ENCODE data around the gene POLR1H. TPM values are rescaled to one million over a fixed set of nuclear protein-coding genes. Genes with fewer than 3 reads are reported as not detected.

Gene POLR1H
- total RNA-seq, 4 donors from 2014 or later, result 12.9 to 21.0 (median 17.4) TPM

DNA sequence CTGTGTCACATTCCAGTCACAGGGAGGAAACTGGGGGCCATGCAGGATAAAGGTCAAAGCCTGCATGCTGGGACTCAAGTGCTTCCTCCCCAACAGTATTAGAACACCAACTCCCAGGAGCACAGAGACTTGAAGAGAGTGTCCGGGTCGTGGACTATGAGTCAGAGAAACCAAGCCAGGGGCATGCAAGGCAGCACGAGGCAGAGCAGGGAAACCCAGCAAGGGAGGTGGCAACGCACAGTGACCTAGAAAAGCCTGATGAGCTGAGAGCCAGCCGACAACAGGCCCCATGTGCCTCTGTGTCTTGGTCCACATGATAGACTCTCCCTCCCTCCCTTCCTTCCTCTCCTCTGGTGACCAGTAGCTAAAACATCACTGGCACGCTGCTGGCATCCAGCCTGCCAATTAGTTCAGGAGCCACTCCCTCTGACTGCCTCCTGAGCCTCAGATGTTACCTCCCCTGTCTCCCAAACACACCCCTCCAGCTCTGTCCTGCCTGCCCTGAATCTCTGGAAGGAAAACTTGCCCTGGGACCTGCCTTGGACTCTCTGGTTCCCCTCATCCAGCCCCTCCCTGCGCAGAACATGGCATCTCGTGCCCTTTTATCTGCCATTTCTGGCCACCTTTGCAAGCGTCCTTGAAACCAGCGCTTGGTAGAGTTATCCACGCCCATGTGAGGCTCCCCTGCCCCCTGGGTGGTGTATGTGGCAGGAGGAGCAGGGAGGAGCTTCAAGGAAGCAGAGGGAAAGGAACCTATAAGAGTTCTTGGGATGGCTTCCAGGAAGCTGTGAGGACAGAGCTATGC, 30.7 kb downstream of the POLR1H start:
- Histone ChIP-seq H3K27ac (replicated peaks in 1 of 4) (no peak overlapping the region), H3K36me3 (no peaks in the 10 kb centered on the region), H3K4me1 (no peaks in the 10 kb centered on the region), H3K4me3 (no peak overlapping the region), H3K9me3 (no peaks in the 10 kb centered on the region), H3K27me3 (peaks cover 0 to 95% (median 10%) of the 10 kb centered on the region in 4 donors)
- 64% methylated on average over 11 of the region's 11 CpGs for WGBS
- intact Hi-C loops (cut with DNase I), result no loop called here
- DNase-seq (ENCODE audit: extremely low spot score), result no peak
- no peak for TF ChIP-seq POLR2A (IDR thresholded peaks at IDR 0.05; ENCODE audit: low read depth)
- no peak for TF ChIP-seq EP300 (IDR thresholded peaks at IDR 0.05)
- TF ChIP-seq, protein P1, sequence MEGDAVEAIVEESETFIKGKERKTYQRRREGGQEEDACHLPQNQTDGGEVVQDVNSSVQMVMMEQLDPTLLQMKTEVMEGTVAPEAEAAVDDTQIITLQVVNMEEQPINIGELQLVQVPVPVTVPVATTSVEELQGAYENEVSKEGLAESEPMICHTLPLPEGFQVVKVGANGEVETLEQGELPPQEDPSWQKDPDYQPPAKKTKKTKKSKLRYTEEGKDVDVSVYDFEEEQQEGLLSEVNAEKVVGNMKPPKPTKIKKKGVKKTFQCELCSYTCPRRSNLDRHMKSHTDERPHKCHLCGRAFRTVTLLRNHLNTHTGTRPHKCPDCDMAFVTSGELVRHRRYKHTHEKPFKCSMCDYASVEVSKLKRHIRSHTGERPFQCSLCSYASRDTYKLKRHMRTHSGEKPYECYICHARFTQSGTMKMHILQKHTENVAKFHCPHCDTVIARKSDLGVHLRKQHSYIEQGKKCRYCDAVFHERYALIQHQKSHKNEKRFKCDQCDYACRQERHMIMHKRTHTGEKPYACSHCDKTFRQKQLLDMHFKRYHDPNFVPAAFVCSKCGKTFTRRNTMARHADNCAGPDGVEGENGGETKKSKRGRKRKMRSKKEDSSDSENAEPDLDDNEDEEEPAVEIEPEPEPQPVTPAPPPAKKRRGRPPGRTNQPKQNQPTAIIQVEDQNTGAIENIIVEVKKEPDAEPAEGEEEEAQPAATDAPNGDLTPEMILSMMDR (IDR thresholded peaks at IDR 0.05), result no peak
- TF ChIP-seq POLR2AphosphoS5 (IDR thresholded peaks at IDR 0.05), result no peak

DNA sequence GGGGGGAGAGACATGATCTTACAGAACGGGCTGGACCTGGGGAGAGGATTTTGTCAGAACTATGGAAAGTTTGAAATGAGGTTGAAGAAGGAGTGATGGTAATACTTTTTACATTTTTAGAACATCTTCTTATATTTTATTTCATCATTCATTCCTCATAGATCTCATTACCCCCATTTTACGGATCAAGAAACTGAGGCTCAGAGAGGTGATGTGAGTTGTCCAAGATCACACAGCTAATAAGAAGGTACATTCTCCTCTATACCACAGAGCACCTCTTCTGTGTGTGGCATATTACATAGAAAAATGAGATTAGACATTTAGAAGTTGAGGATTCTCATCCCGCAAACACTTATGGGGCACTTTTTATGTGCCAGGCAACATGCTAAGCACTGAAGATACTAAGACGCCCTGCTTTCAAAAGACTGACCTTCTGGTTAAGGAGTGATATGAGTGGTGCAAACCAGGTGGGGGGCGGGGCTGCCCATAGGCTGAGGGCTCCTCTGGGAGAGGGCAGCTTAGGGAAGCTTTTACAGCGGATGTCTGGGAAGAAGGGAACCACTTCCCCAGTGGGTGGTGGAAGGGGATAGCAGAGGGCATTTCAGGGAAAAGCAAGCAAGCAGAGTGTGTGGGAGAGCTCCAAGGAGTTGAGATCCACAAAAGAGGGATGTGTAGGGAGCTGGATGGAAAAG, 31.9 kb downstream of the POLR1H start:
- WGBS, result 70% methylated on average over 6 of the region's 6 CpGs
- intact Hi-C loops (cut with DNase I), result no loop called here
- no peaks in the 10 kb centered on the region for H3K4me1 ChIP-seq
- no peaks in the 10 kb centered on the region for H3K9me3 ChIP-seq
- H3K36me3 ChIP-seq, result no peaks in the 10 kb centered on the region
- H3K4me3 ChIP-seq, result no peak overlapping the region
- TF ChIP-seq POLR2AphosphoS5 (IDR thresholded peaks at IDR 0.05), result no peak
- H3K27me3 ChIP-seq, result peaks cover 0 to 95% (median 16%) of the 10 kb centered on the region in 4 donors
- no peak overlapping the region for H3K27ac ChIP-seq (replicated peaks in 1 of 4)
- DNase-seq (ENCODE audit: extremely low spot score), result no peak

DNA sequence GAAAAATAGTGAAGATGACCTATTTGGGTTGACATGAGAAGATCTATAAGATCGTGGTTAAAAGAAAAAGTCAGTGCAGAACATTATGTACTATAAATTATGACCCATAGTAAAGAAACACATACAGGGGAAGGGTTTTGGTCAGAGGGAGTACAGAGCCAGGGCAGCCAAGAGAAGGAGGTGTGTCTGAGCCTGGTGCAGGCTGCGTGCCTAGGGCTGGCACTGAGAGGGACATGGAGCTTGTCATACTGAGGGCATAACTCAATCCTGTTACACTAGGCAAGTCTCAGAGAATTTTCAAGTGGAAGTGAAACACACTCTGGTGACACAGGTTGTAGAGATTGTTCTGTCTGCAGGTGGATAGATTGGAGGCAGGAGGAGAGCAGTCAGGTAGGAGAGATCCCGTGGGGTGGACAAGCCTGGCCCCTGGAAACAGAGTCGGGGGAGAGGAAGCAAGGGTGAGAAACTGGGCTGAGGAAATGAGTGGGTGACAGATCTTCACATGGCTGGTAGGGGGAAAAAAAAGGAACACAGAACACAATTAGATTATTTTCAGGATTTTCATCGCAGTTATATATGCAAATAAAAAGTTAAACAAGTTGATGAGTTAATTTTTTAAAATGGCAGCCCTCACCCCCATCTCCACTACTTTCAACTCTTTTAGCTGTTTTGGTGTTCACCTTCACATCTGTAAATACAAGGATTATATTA, 33.0 kb downstream of the POLR1H start:
- intact Hi-C loops (cut with DNase I), result no loop called here
- no peak overlapping the region for H3K27ac ChIP-seq (replicated peaks in 1 of 4)
- DNase-seq (ENCODE audit: extremely low spot score), result no peak

DNA sequence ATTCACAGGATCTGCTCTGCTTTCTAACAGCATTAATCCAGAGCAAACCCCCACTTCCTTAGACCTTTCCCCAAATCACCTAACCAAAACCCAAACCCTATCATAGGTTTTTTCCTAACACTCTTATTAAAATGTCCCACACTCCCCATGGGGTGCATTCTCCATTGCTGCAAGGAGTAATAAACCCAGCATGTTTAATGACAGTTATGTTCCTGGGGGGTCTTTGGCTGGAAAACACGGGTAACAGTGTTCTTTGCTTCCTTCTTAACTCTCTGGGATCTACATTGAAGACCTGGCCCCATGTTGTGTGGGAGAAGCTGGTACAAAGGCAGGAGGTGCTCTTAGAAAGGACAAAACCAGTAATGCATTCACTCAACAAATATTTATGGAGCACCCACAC, 35.8 kb downstream of the POLR1H start:
- peaks cover 15 to 19% (median 18%) of the 10 kb centered on the region in 4 donors for H3K4me1 ChIP-seq
- H3K27ac ChIP-seq (replicated peaks in 1 of 4), result no peak overlapping the region
- H3K36me3 ChIP-seq, result no peaks in the 10 kb centered on the region
- H3K9me3 ChIP-seq, result no peaks in the 10 kb centered on the region
- H3K27me3 ChIP-seq, result peaks cover 7 to 95% (median 35%) of the 10 kb centered on the region in 4 donors
- no peak for TF ChIP-seq POLR2AphosphoS5 (IDR thresholded peaks at IDR 0.05)
- TF ChIP-seq POLR2A (IDR thresholded peaks at IDR 0.05; ENCODE audit: low read depth), result no peak
- TF ChIP-seq, protein P1 (IDR thresholded peaks at IDR 0.05), result no peak
- TF ChIP-seq EP300 (IDR thresholded peaks at IDR 0.05), result no peak
- intact Hi-C loops (cut with DNase I), result no loop called here
- DNase-seq (ENCODE audit: extremely low spot score), result no peak
- WGBS, result 53% methylated on average over 1 of the region's 1 CpG
- H3K4me3 ChIP-seq, result no peak overlapping the region

More for the DNA sequence above, 33.0 kb downstream of the POLR1H start:
- peaks cover 0 to 97% (median 21%) of the 10 kb centered on the region in 4 donors for H3K27me3 ChIP-seq
- WGBS, result 76% methylated on average over 4 of the region's 5 CpGs
- H3K4me3 ChIP-seq, result no peak overlapping the region
- no peaks in the 10 kb centered on the region for H3K9me3 ChIP-seq
- H3K36me3 ChIP-seq, result no peaks in the 10 kb centered on the region
- H3K4me1 ChIP-seq, result no peaks in the 10 kb centered on the region
- TF ChIP-seq POLR2A (IDR thresholded peaks at IDR 0.05; ENCODE audit: low read depth), result no peak
- TF ChIP-seq, protein P1 (IDR thresholded peaks at IDR 0.05), result no peak
- no peak for TF ChIP-seq POLR2AphosphoS5 (IDR thresholded peaks at IDR 0.05)
- no peak for TF ChIP-seq EP300 (IDR thresholded peaks at IDR 0.05)
